Measurements from ENCODE around the gene CHL1.

- TF ChIP-seq ZFX (IDR thresholded peaks at IDR 0.05) (no peak), CTCF (conservative IDR thresholded peaks at IDR 0.05) (no peak)
Observed at GRCh38 chr3:430186-430585, 233.6 kb downstream of the CHL1 start.

Data from C4-2B (cell line).